DOHH2 (cell line): ENCODE measurements around the gene NOL4L.
A peak's percentile ranks its signal among the peaks of the same experiment; 100 is the strongest.

Experiments
- H3F3A ChIP-seq: fragments of 200-600 bp; sonication (generic), shearing (Covaris generic); 2 replicates; pipeline ENCODE4 v1.6.0; 2016; ENCODE audit warnings: antibody characterized with exemption, mild to moderate bottlenecking; ENCODE audit not compliant: control insufficient read depth, insufficient read depth
- H3K27ac ChIP-seq: fragments of 200-600 bp; sonication (generic); 2 replicates; pipeline ENCODE4 v1.5.1; 2014; ENCODE audit warnings: low read depth, mild to moderate bottlenecking, low read length, moderate library complexity
- H3K27me3 ChIP-seq: fragments of 200-600 bp; sonication (generic); 2 replicates; pipeline ENCODE4 v1.6.1; 2014; ENCODE audit warnings: mild to moderate bottlenecking, low read length, mixed read lengths; ENCODE audit not compliant: control insufficient read depth
- H3K36me3 ChIP-seq: fragments of 200-600 bp; sonication (generic); 2 replicates; pipeline ENCODE4 v1.6.1; 2014; ENCODE audit warnings: mild to moderate bottlenecking, low read length, moderate library complexity, mixed read lengths; ENCODE audit not compliant: control insufficient read depth
- H3K4me1 ChIP-seq: fragments of 200-600 bp; sonication (generic); 2 replicates; pipeline ENCODE4 v1.6.1; 2014; ENCODE audit warnings: mild to moderate bottlenecking, low read length, mixed read lengths; ENCODE audit not compliant: control insufficient read depth
- H3K4me2 ChIP-seq: fragments of 200-600 bp; sonication (generic); 2 replicates; pipeline ENCODE4 v1.6.0; 2014; ENCODE audit warnings: mild to moderate bottlenecking, low read length, moderate library complexity
- H3K4me3 ChIP-seq: fragments of 200-600 bp; sonication (generic); 2 replicates; pipeline ENCODE4 v1.5.1; 2014; ENCODE audit warnings: mild to moderate bottlenecking, low read length, mixed read lengths
- H3K79me2 ChIP-seq: fragments of 200-600 bp; sonication (generic); 2 replicates; pipeline ENCODE4 v1.6.1; 2014; ENCODE audit warnings: mild to moderate bottlenecking, low read length, mixed read lengths; ENCODE audit not compliant: control insufficient read depth
- H3K9me2 ChIP-seq: fragments of 200-600 bp; sonication (generic); replicated peaks from 2 replicates; pipeline ENCODE4 v1.6.1; 2014; ENCODE audit warnings: mild to moderate bottlenecking, low read length, mixed read lengths; ENCODE audit not compliant: control insufficient read depth
- H3K9me3 ChIP-seq: fragments of 200-600 bp; sonication (generic); 2 replicates; pipeline ENCODE4 v1.6.1; 2014; ENCODE audit warnings: antibody characterized with exemption, low read length, mixed read lengths; ENCODE audit not compliant: control insufficient read depth, insufficient read depth
- H4K20me1 ChIP-seq: fragments of 200-600 bp; sonication (generic); 2 replicates; pipeline ENCODE4 v1.6.0; 2014; ENCODE audit warnings: low read depth, mild to moderate bottlenecking, antibody characterized with exemption, low read length, moderate library complexity; ENCODE audit not compliant: control insufficient read depth, insufficient read depth
- CTCF ChIP-seq: fragments of 200-600 bp; sonication (generic); IDR thresholded peaks from one replicate; pipeline ENCODE4 v1.5.1; 2014; ENCODE audit warnings: antibody characterized with exemption, mild to moderate bottlenecking, low read depth, low read length; ENCODE audit not compliant: poor library complexity, severe bottlenecking
- EZH2phosphoT487 ChIP-seq: fragments of 200-600 bp; sonication (generic); IDR thresholded peaks from 2 replicates; pipeline ENCODE4 v1.6.1; 2017; ENCODE audit warnings: borderline replicate concordance, mild to moderate bottlenecking, antibody characterized with exemption, low read length, moderate library complexity, mixed read lengths

Gene NOL4L

GRCh38 chr20:32585011-32585585 lies at the start of gene NOL4L:
Gene NOL4L (minus strand): TSS chr20:32585333. CDS start chr20:32584890, 443 bp downstream.
- Histone ChIP-seq H3K79me2 (no peaks in the 10 kb centered on the region), H3K4me1 (peaks cover 45% of the 10 kb centered on the region), H3K4me2 (peak within 1 kb of the TSS; percentile 93), H3F3A (peaks cover 13% of the 10 kb centered on the region; the same call in 1 of the 2 replicates), H3K9me2 (no peaks in the 10 kb centered on the region), H3K27ac (no peak within 1 kb of the TSS), H3K9me3 (no peaks in the 10 kb centered on the region), H3K4me3 (peak within 1 kb of the TSS; percentile 81), H3K27me3 (peaks cover 40% of the 10 kb centered on the region), H3K36me3 (no peaks in the 10 kb centered on the region), H4K20me1 (no peaks in the 10 kb centered on the region)
- no peak for TF ChIP-seq EZH2phosphoT487

GRCh38 chr20:32634041-32634805 lies 49.1 kb upstream of the NOL4L start:
- H3K36me3 ChIP-seq, result no peaks in the 10 kb centered on the region

GRCh38 chr20:32632461-32633354 lies 47.6 kb upstream of the NOL4L start:
- Histone ChIP-seq H3K4me1 (peaks cover 5% of the 10 kb centered on the region), H3K9me3 (no peaks in the 10 kb centered on the region), H4K20me1 (no peaks in the 10 kb centered on the region), H3F3A (no peaks in the 10 kb centered on the region), H3K79me2 (no peaks in the 10 kb centered on the region), H3K4me3 (no peak overlapping the region), H3K4me2 (no peak overlapping the region), H3K27ac (no peak overlapping the region), H3K36me3 (no peaks in the 10 kb centered on the region), H3K9me2 (no peaks in the 10 kb centered on the region), H3K27me3 (peaks cover 12% of the 10 kb centered on the region)
- no peak for TF ChIP-seq EZH2phosphoT487
- no peak for TF ChIP-seq CTCF

More at GRCh38 chr20:32634041-32634805, 49.1 kb upstream of the NOL4L start:
- Histone ChIP-seq H3K27ac (no peak overlapping the region), H3K9me2 (no peaks in the 10 kb centered on the region), H3K4me2 (no peak overlapping the region), H3K27me3 (peaks cover 8% of the 10 kb centered on the region; the same call in 1 of the 2 replicates), H4K20me1 (no peaks in the 10 kb centered on the region), H3K4me1 (no peaks in the 10 kb centered on the region), H3F3A (no peaks in the 10 kb centered on the region), H3K9me3 (no peaks in the 10 kb centered on the region), H3K79me2 (no peaks in the 10 kb centered on the region), H3K4me3 (no peak overlapping the region)
- TF ChIP-seq CTCF (no peak), EZH2phosphoT487 (no peak)
